Smooth muscle cell (in vitro differentiated cells): ENCODE data around the gene KLF3. TPM values are rescaled to one million over a fixed set of nuclear protein-coding genes. Genes with fewer than 3 reads are reported as not detected.

Experiments used
- DNase-seq: peaks from one replicate; lab custom pipeline; 2025; ENCODE audit not compliant: unreplicated experiment; lab: John Stamatoyannopoulos, UW
- H2AFZ ChIP-seq: fragments of 200-600 bp; sonication (generic); 2 replicates; pipeline ENCODE4 v1.6.0; 2016; ENCODE audit warnings: antibody characterized with exemption, low read depth, mild to moderate bottlenecking
- H3F3A ChIP-seq: fragments of 200-600 bp; sonication (generic); 2 replicates; pipeline ENCODE4 v1.6.0; 2017; ENCODE audit warnings: antibody characterized with exemption, low read depth
- H3K27ac ChIP-seq: fragments of 200-600 bp; sonication (generic); 2 replicates; pipeline ENCODE4 v1.5.1; 2016; ENCODE audit warnings: low read depth, mild to moderate bottlenecking
- H3K27me3 ChIP-seq: fragments of 200-600 bp; sonication (generic); 2 replicates; pipeline ENCODE4 v1.6.1; 2016; ENCODE audit warnings: low read depth, mild to moderate bottlenecking
- H3K36me3 ChIP-seq: fragments of 200-600 bp; sonication (generic); 2 replicates; pipeline ENCODE4 v1.5.1; 2016; ENCODE audit warnings: low read depth
- H3K4me1 ChIP-seq: fragments of 200-600 bp; sonication (generic); 2 replicates; pipeline ENCODE4 v1.5.1; 2016; ENCODE audit warnings: low read depth
- H3K4me2 ChIP-seq: fragments of 200-600 bp; sonication (generic); 2 replicates; pipeline ENCODE4 v1.6.0; 2016; ENCODE audit warnings: mild to moderate bottlenecking
- H3K4me3 ChIP-seq: fragments of 200-600 bp; sonication (generic); 2 replicates; pipeline ENCODE4 v1.5.1; 2016; ENCODE audit warnings: mild to moderate bottlenecking
- H3K79me2 ChIP-seq: fragments of 200-600 bp; sonication (generic); 2 replicates; pipeline ENCODE4 v1.6.0; 2016; ENCODE audit warnings: low read depth, mild to moderate bottlenecking
- H3K9ac ChIP-seq: fragments of 200-600 bp; sonication (generic); 2 replicates; pipeline ENCODE4 v1.6.0; 2016; ENCODE audit warnings: low read depth
- H3K9me3 ChIP-seq: fragments of 200-600 bp; sonication (generic); replicated peaks from 2 replicates; pipeline ENCODE4 v1.5.1; 2016; ENCODE audit warnings: low read depth
- H4K20me1 ChIP-seq: fragments of 200-600 bp; sonication (generic); 2 replicates; pipeline ENCODE4 v1.6.0; 2016; ENCODE audit warnings: low read depth
- CTCF ChIP-seq: fragments of 200-600 bp; sonication (generic); IDR thresholded peaks from 2 replicates; pipeline ENCODE4 v1.5.1; 2017; ENCODE audit warnings: borderline replicate concordance, mild to moderate bottlenecking, antibody characterized with exemption; ENCODE audit not compliant: insufficient read depth, poor library complexity, severe bottlenecking
- WGBS: methylation state at CpG from one replicate; pipeline ENCODE4 v1.1.7; 2016; ENCODE audit warnings: low lambda C conversion rate; 5-methylcytosine and 5-hydroxymethylcytosine counted together
- polyA plus RNA-seq: library from polyadenylated mRNA; unstranded; fragments of >200 nt; fragmentation: Nextera tagmentation; extraction: Ambion mirVana; gene quantifications from 2 replicates; pipeline ENCODE4 v1.2.1, GENCODE V29; 2016
- total RNA-seq: library from RNA; depleted of rRNA; stranded (reverse); fragments of >200 nt; gene quantifications from 2 replicates; pipeline ENCODE4 v1.2.3, GENCODE V29; 2014

KLF3 gene
- total and polyA plus RNA-seq, 2 experiments from 2014 or later, result 26.0 to 37.5 TPM

- H3K9ac ChIP-seq, result no peak overlapping the region
Observed at GRCh38 chr4:38681281-38681991, 17.4 kb downstream of the KLF3 start.

GRCh38 chr4:38682336-38682735, 18.3 kb downstream of the KLF3 start:
- H3K79me2 ChIP-seq, result peaks cover 90% of the 10 kb centered on the region
- H3K4me3 ChIP-seq, result no peak overlapping the region
- no peaks in the 10 kb centered on the region for H3K9me3 ChIP-seq
- no peak overlapping the region for H3K27ac ChIP-seq
- H3K36me3 ChIP-seq, result peaks cover 4% of the 10 kb centered on the region
- no peak for TF ChIP-seq CTCF
- peaks cover 14% of the 10 kb centered on the region for H3K4me1 ChIP-seq
- H3K9ac ChIP-seq, result no peak overlapping the region
- H2AFZ ChIP-seq, result no peak overlapping the region
- H3K4me2 ChIP-seq, result no peak overlapping the region
- H4K20me1 ChIP-seq, result peaks cover 100% of the 10 kb centered on the region
- WGBS, result 94% methylated on average over 5 of the region's 5 CpGs
- peaks cover 38% of the 10 kb centered on the region for H3F3A ChIP-seq
- DNase-seq, result no peak
- H3K27me3 ChIP-seq, result no peaks in the 10 kb centered on the region

More at GRCh38 chr4:38681281-38681991, 17.4 kb downstream of the KLF3 start:
- Histone ChIP-seq H3K27ac (peak overlapping the region; percentile 63), H3K4me1 (peaks cover 13% of the 10 kb centered on the region), H3K36me3 (peaks cover 4% of the 10 kb centered on the region), H3K4me2 (no peak overlapping the region), H3K4me3 (no peak overlapping the region), H3K79me2 (peaks cover 91% of the 10 kb centered on the region), H2AFZ (no peak overlapping the region), H3K27me3 (no peaks in the 10 kb centered on the region), H3K9me3 (no peaks in the 10 kb centered on the region), H4K20me1 (peaks cover 100% of the 10 kb centered on the region), H3F3A (peaks cover 32% of the 10 kb centered on the region)
- 77% methylated on average over 12 of the region's 12 CpGs for WGBS
- DNase-seq, result no peak
- no peak for TF ChIP-seq CTCF

GRCh38 chr4:38683276-38683675, 19.3 kb downstream of the KLF3 start:
- H3K4me3 ChIP-seq, result no peak overlapping the region
- H3K4me1 ChIP-seq, result peaks cover 5% of the 10 kb centered on the region
- peaks cover 4% of the 10 kb centered on the region for H3K36me3 ChIP-seq
- 95% methylated on average over 3 of the region's 3 CpGs for WGBS
- TF ChIP-seq CTCF, result no peak
- peaks cover 100% of the 10 kb centered on the region for H4K20me1 ChIP-seq
- DNase-seq, result no peak
- no peaks in the 10 kb centered on the region for H3K9me3 ChIP-seq
- H3K79me2 ChIP-seq, result peaks cover 90% of the 10 kb centered on the region
- H3K9ac ChIP-seq, result no peak overlapping the region
- no peaks in the 10 kb centered on the region for H3K27me3 ChIP-seq
- H3K27ac ChIP-seq, result peak overlapping the region; percentile 24
- H3F3A ChIP-seq, result peaks cover 38% of the 10 kb centered on the region
- H2AFZ ChIP-seq, result no peak overlapping the region
- no peak overlapping the region for H3K4me2 ChIP-seq

GRCh38 chr4:38684271-38684670, 20.3 kb downstream of the KLF3 start:
- Histone ChIP-seq H3F3A (peaks cover 31% of the 10 kb centered on the region), H3K27me3 (no peaks in the 10 kb centered on the region), H3K27ac (no peak overlapping the region), H3K36me3 (peaks cover 5% of the 10 kb centered on the region), H2AFZ (no peak overlapping the region), H3K9me3 (no peaks in the 10 kb centered on the region), H3K79me2 (peaks cover 90% of the 10 kb centered on the region), H3K4me1 (peaks cover 5% of the 10 kb centered on the region), H3K4me2 (no peak overlapping the region), H3K9ac (no peak overlapping the region), H4K20me1 (peaks cover 100% of the 10 kb centered on the region), H3K4me3 (no peak overlapping the region)
- WGBS, result 74% methylated on average over 2 of the region's 2 CpGs
- no peak for DNase-seq
- TF ChIP-seq CTCF, result no peak
